Endothelial cell of umbilical vein (primary cell): ENCODE results near the gene CDC45.

Experiments used
- CTCF ChIP-seq, 2 donors: IDR thresholded peaks; 1 replicate in 1 of 2; 2 replicates in 1 of 2; pipeline ENCODE4 v1.5.1; 2011; ENCODE audit warnings: low read length in 2 of 2, mild to moderate bottlenecking in 2 of 2, moderate library complexity in 2 of 2, control low read depth in 1 of 2, inconsistent platforms in 1 of 2, low read depth in 1 of 2; ENCODE audit not compliant: insufficient read depth in 1 of 2; ENCODE audit errors: extremely low read depth in 1 of 2
- EZH2 ChIP-seq: IDR thresholded peaks from 2 replicates; pipeline ENCODE4 v1.6.1; 2012; ENCODE audit warnings: borderline replicate concordance, low read depth, mild to moderate bottlenecking, moderate library complexity, low read length, inconsistent platforms; ENCODE audit not compliant: severe bottlenecking
- FOS ChIP-seq: IDR thresholded peaks from 2 replicates; pipeline ENCODE4 v1.6.1; 2011; ENCODE audit warnings: mild to moderate bottlenecking, low read length, moderate library complexity, borderline replicate concordance; ENCODE audit not compliant: insufficient read depth
- GATA2 ChIP-seq: IDR thresholded peaks from 2 replicates; pipeline ENCODE4 v1.7.0; 2011; ENCODE audit warnings: low read depth, mild to moderate bottlenecking, moderate library complexity, mixed read lengths, low read length; ENCODE audit not compliant: insufficient read length, insufficient read depth
- MAX ChIP-seq: IDR thresholded peaks from 2 replicates; pipeline ENCODE4 v1.6.1; 2011; ENCODE audit not compliant: insufficient read depth, insufficient read length
- MYC ChIP-seq: IDR thresholded peaks from one replicate; pipeline ENCODE4 v1.6.1; 2011; ENCODE audit warnings: mild to moderate bottlenecking, low read depth, low read length
- POLR2A ChIP-seq: IDR thresholded peaks from 2 replicates; pipeline ENCODE4 v1.6.1; 2012; ENCODE audit warnings: low read depth, mild to moderate bottlenecking, control low read depth, low read length
- POLR2AphosphoS5 ChIP-seq: IDR thresholded peaks from 2 replicates; pipeline ENCODE4 v1.6.1; 2012; ENCODE audit warnings: low read depth, mild to moderate bottlenecking, control low read depth, low read length, moderate library complexity; ENCODE audit not compliant: insufficient read depth

- TF ChIP-seq CTCF (IDR thresholded peaks at IDR 0.05; ENCODE audit: extremely low read depth in 1 of 2, insufficient read depth in 1 of 2, low read depth in 1 of 2, low read length in 2 of 2) (no peak), EZH2 (no peak), POLR2A (no peak), FOS (no peak), POLR2AphosphoS5 (no peak), GATA2 (no peak), MAX (no peak), MYC (no peak)
Observed at GRCh38 chr22:19476023-19476422, 3.7 kb upstream of the CDC45 start.
